Measurements from ENCODE around the gene SHBG. TPM values are rescaled to one million over a fixed set of nuclear protein-coding genes. Genes with fewer than 3 reads are reported as not detected.
"Not testable (repeated sequence)": the region's sequence is repeated elsewhere in the genome, so short reads cannot be mapped to it uniquely, and the experiment has no call there.

SHBG gene
- total RNA-seq, 6 experiments from 2014 or later: 0.36 to 1.2 (median 0.79) TPM

DNA sequence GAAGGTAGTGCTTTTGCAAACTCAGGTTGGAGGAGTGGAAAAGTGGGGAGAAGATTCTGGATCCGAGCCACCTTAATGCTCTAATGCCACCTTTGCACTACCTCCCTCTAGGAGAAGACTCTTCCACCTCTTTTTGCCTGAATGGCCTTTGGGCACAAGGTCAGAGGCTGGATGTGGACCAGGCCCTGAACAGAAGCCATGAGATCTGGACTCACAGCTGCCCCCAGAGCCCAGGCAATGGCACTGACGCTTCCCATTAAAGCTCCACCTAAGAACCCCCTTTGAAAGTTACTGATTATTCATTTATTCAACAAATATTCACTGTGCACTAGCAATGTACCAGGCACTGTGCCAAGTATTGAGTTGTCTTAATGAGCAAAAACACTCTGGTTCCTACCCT, 3.2 kb downstream of the SHBG start:
- Mint-ChIP-seq H3K4me3 (no peak overlapping the region), H3K4me1 (ENCODE audit: low read depth) (no peaks in the 10 kb centered on the region), H3K27me3 (ENCODE audit: insufficient read depth) (peaks cover 4% of the 10 kb centered on the region), H3K9me3 (no peaks in the 10 kb centered on the region), H3K36me3 (ENCODE audit: low read depth) (no peaks in the 10 kb centered on the region), H3K27ac (no peak overlapping the region)
- DNase-seq: no peak
- TF ChIP-seq, protein P1, sequence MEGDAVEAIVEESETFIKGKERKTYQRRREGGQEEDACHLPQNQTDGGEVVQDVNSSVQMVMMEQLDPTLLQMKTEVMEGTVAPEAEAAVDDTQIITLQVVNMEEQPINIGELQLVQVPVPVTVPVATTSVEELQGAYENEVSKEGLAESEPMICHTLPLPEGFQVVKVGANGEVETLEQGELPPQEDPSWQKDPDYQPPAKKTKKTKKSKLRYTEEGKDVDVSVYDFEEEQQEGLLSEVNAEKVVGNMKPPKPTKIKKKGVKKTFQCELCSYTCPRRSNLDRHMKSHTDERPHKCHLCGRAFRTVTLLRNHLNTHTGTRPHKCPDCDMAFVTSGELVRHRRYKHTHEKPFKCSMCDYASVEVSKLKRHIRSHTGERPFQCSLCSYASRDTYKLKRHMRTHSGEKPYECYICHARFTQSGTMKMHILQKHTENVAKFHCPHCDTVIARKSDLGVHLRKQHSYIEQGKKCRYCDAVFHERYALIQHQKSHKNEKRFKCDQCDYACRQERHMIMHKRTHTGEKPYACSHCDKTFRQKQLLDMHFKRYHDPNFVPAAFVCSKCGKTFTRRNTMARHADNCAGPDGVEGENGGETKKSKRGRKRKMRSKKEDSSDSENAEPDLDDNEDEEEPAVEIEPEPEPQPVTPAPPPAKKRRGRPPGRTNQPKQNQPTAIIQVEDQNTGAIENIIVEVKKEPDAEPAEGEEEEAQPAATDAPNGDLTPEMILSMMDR (IDR thresholded peaks at IDR 0.05): no peak

DNA sequence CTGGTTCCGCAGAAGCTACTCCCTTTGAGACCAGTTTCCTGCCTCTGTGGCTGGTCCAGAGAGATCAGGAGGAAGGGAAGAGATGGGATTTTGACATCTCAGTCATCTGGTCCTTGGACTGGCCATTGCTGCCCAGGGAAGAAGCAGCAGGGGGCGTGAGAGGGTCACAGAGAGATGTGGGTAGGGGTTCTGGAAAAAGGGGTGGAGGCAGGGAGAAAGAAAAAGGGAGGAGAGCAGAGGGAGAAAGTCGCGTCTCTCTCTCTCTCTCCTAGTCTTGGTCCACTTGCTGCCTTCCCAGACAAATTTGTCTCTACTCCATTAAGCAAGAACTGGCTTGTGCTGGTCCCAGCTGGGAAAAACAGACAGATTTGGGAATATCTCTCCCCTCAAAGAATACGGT, 4.4 kb downstream of the SHBG start:
- DNase-seq: peak; percentile 25

DNA sequence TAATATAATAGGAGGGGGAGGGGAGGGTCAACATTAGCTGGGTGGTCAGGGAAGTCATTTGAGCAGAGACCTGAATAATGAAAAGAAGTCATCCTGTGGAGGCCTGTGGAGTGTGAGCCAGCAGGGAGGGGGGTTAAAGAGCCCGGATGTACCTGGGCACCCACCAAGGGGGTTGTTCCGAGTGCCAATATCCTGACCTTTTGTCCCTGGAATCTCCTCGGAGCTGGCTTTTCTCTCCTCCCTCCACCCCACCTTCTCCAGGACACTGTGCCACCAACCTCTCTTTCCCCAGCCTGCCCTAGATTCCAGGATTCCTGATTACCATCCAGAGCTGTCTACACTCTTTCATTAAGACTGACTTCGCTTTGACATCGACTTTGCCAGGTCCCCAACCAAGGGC, 6.2 kb downstream of the SHBG start:
- H3K27me3 Mint-ChIP-seq (ENCODE audit: insufficient read depth): peaks cover 8% of the 10 kb centered on the region
- no peaks in the 10 kb centered on the region for H3K4me1 Mint-ChIP-seq (ENCODE audit: low read depth)
- H3K9me3 Mint-ChIP-seq: no peaks in the 10 kb centered on the region
- TF ChIP-seq, protein P1 (IDR thresholded peaks at IDR 0.05): no peak
- no peak overlapping the region for H3K27ac Mint-ChIP-seq
- DNase-seq: no peak
- H3K36me3 Mint-ChIP-seq (ENCODE audit: low read depth): no peaks in the 10 kb centered on the region
- no peak overlapping the region for H3K4me3 Mint-ChIP-seq

More for the DNA sequence above, 4.4 kb downstream of the SHBG start:
- Mint-ChIP-seq H3K4me1 (ENCODE audit: low read depth) (no peaks in the 10 kb centered on the region), H3K36me3 (ENCODE audit: low read depth) (no peaks in the 10 kb centered on the region), H3K27ac (no peak overlapping the region), H3K27me3 (ENCODE audit: insufficient read depth) (peaks cover 6% of the 10 kb centered on the region), H3K4me3 (no peak overlapping the region), H3K9me3 (no peaks in the 10 kb centered on the region)
- TF ChIP-seq, protein P1 (IDR thresholded peaks at IDR 0.05): peak; percentile 69

DNA sequence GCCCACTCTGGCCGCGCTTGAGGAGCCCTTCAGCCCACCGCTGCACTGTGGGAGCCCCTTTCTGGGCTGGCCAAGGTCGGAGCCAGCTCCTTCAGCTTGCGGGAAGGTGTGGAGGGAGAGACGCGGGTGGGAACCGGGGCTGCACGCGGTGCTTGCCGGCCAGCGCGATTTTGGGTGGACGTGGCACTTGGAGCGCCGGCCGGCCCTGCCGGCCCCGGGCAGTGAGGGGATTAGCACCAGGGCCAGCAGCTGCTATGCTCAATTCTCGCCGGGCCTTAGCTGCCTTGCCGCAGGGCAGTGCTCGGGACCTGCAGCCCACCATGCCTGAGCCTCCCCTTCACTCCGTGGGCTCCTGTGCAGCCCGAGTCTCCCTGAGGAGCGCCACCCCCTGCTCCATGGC, 10.8 kb downstream of the SHBG start:
- no peaks in the 10 kb centered on the region for H3K4me1 Mint-ChIP-seq (ENCODE audit: low read depth)
- no peak overlapping the region for H3K4me3 Mint-ChIP-seq
- peaks cover 7% of the 10 kb centered on the region; the same call in 1 of the 2 replicates for H3K9me3 Mint-ChIP-seq
- no peak overlapping the region for H3K27ac Mint-ChIP-seq
- DNase-seq: no peak
- peaks cover 6% of the 10 kb centered on the region; the same call in 1 of the 2 replicates for H3K36me3 Mint-ChIP-seq (ENCODE audit: low read depth)
- TF ChIP-seq, protein P1 (IDR thresholded peaks at IDR 0.05): no peak
- H3K27me3 Mint-ChIP-seq (ENCODE audit: insufficient read depth): peaks cover 17% of the 10 kb centered on the region

DNA sequence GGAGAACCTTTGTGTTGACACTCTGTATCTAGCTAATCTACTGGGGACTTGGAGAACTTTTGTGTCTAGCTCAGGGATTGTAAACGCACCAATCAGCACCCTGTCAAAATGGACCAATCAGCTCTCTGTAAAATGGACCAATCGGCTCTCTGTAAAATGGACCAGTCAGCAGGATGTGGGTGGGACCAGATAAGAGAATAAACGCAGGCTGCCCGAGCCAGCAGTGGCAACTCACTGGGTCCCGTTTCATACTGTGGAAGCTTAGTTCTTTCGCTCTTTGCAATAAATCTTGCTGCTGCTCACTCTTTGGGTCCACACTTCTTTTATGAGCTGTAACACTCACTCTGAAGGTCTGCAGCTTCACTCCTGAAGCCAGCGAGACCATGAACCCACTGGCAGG, 11.7 kb downstream of the SHBG start:
- H3K4me3 Mint-ChIP-seq; H3K9me3 Mint-ChIP-seq; DNase-seq; H3K4me1 Mint-ChIP-seq (ENCODE audit: low read depth); H3K27ac Mint-ChIP-seq; H3K36me3 Mint-ChIP-seq (ENCODE audit: low read depth): not testable (repeated sequence)
- H3K27me3 Mint-ChIP-seq (ENCODE audit: insufficient read depth): peaks cover 13% of the 10 kb centered on the region

DNA sequence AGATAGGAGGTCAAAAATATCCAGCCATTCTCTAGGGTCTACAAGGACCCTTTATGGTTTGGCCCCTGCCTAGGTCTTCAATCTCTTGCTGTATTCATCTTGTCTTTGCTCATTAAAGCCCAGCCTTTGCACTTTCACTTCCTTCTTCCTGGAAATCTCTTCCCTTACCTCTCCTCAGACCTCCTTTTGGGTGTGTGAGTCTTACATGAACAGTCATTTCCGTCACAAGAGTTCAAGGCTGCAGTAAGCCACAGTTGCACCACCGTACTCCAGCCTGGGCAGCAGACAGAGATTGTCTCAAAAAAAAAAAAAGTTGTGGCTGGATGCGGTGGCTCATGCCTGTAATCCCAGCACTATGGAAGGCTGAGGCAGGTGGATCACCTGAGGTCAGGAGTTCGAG, 14.8 kb downstream of the SHBG start:
- peaks cover under 1% of the 10 kb centered on the region; the same call in 1 of the 2 replicates for H3K4me1 Mint-ChIP-seq (ENCODE audit: low read depth)
- peaks cover 29% of the 10 kb centered on the region for H3K27me3 Mint-ChIP-seq (ENCODE audit: insufficient read depth)
- no peak for DNase-seq
- H3K27ac Mint-ChIP-seq: no peak overlapping the region
- H3K4me3 Mint-ChIP-seq: no peak overlapping the region
- H3K36me3 Mint-ChIP-seq (ENCODE audit: low read depth): peaks cover 6% of the 10 kb centered on the region; the same call in 1 of the 2 replicates
- H3K9me3 Mint-ChIP-seq: peaks cover 7% of the 10 kb centered on the region; the same call in 1 of the 2 replicates
- TF ChIP-seq, protein P1 (IDR thresholded peaks at IDR 0.05): no peak

Data from HFFc6 (cell line).